Stomach (tissue), 9 donors: Measurements from ENCODE around the gene ATG16L2. TPM values are rescaled to one million over a fixed set of nuclear protein-coding genes. Genes with fewer than 3 reads are reported as not detected.

ENCODE experiments used
- DNase-seq, 2 donors: peaks; one replicate each; pipeline versions ENCODE4 v3.0.0 to v3.0.0-alpha.2; 2013 to 2019
- H3K27ac ChIP-seq, 5 donors: fragments of 200-600 bp in 4 of 5; sonication (generic) in 4 of 5; one replicate each; pipeline ENCODE4 v1.5.1; 2013 to 2019; ENCODE audit warnings: mild to moderate bottlenecking in 1 of 5, moderate library complexity in 1 of 5
- H3K27me3 ChIP-seq, 3 donors: fragments of 200-600 bp; sonication (generic); one replicate each; pipeline ENCODE4 v1.5.1; 2017 to 2019; ENCODE audit warnings: mixed run types in 1 of 3
- H3K36me3 ChIP-seq, 4 donors: fragments of 200-600 bp; sonication (generic); 1 replicate in 3 of 4; 2 replicates in 1 of 4; pipeline ENCODE4 v1.5.1; 2016 to 2019
- H3K4me1 ChIP-seq, 4 donors: fragments of 200-600 bp; sonication (generic); one replicate each; pipeline ENCODE4 v1.5.1; 2016 to 2019
- H3K4me3 ChIP-seq, 4 donors: fragments of 200-600 bp; sonication (generic) in 3 of 4; one replicate each; pipeline ENCODE4 v1.5.1; 2016 to 2019; ENCODE audit warnings: mild to moderate bottlenecking in 1 of 4
- H3K9me3 ChIP-seq, 4 donors: fragments of 200-600 bp; sonication (generic); one replicate each; pipeline ENCODE4 v1.5.1; 2016 to 2019
- EP300 ChIP-seq: sonication (generic); formaldehyde crosslinking; IDR thresholded peaks from one replicate; pipeline ENCODE4 v1.6.1; 2017; ENCODE audit warnings: antibody characterized with exemption
- POLR2A ChIP-seq, 4 donors: fragments of 450-650 bp; IDR thresholded peaks; one replicate each; pipeline ENCODE4 v1.6.1; 2016; ENCODE audit warnings: antibody characterized with exemption in 4 of 4, control low read depth in 2 of 4, mild to moderate bottlenecking in 1 of 4, moderate library complexity in 1 of 4
- POLR2AphosphoS5 ChIP-seq, 3 donors: sonication (generic); formaldehyde crosslinking; IDR thresholded peaks; one replicate each; pipeline ENCODE4 v1.6.1; 2016; ENCODE audit warnings: antibody characterized with exemption in 3 of 3
- WGBS, 5 donors: extraction: QIAGEN DNeasy Blood & Tissue Kit in 3 of 5; methylation state at CpG; one replicate each; pipeline versions ENCODE4 v1.1.5 to v1.1.7; 2013 to 2018; 5-methylcytosine and 5-hydroxymethylcytosine counted together
- intact Hi-C: fragments of 100-400 bp; cut with DNase I; formaldehyde crosslinking; loops from one replicate; pipeline ENCODE4 v1.15.1; 2023; ENCODE audit warnings: low total_unique reads
- polyA plus RNA-seq, 3 donors: library from polyadenylated mRNA; stranded (reverse); fragments of 200-250 nt; gene quantifications; one replicate each; pipeline ENCODE4 v1.2.3, GENCODE V29; 2013
- total RNA-seq, 5 donors: library from RNA; depleted of rRNA; stranded (reverse); fragments of >200 nt; gene quantifications; one replicate each; pipeline versions ENCODE4 v1.1.0 to v1.2.3, GENCODE V29; 2014 to 2016
- TF ChIP-seq, protein P1 (sequence below), 7 experiments: fragments of 450-650 bp in 4 of 7; fragments of 200-600 bp in 3 of 7; sonication (generic) in 3 of 7; IDR thresholded peaks; one replicate each; pipeline ENCODE4 v1.5.1; 2016 to 2019; ENCODE audit warnings: antibody characterized with exemption in 7 of 7, control low read depth in 2 of 7, mild to moderate bottlenecking in 1 of 7
- donor health status: healthy with polysubstance abuse.
- donor health status: Bipolar disorder and iron deficiency.
- donor health status: healthy.

The ATG16L2 gene
- total and polyA plus RNA-seq, 8 donors, result 13.0 to 266 (median 38.2) TPM

DNA sequence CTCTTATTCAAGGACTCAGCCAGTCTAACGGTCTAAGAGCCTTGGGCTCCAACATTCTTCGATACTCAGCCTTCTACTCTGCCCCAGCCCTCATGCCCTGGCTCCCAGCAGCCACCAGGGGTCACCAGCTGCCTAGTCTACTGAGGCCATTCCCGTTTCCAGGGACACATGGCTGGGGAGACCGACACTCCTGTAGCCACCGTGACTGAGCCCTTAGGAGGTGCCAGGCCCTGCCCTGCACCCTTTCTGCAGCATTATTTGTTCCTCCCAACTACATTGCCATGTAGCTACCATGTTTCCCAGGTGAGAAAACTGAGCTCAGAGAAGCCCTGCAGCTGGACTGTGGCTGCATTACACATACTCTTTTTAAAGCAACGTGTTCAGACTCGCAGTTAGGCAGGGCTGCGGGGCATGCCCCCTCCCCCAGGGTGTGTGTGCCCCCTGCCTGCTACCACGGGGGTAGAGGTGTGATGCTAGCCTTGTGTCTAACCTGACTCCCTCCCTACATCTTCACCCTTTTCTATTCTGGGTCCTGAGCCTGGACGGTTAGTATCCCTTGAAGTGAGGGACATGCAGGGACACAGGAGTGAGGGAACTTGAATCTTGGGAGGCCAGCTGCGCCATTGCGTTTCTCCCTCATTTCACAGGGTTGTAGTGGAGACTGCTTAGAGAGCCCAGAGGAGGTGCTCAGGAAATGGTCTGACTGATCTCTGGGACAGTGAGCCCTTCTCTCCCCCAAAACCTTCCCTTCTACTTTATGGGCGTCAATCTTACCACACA, 17.5 kb downstream of the ATG16L2 start:
- Histone ChIP-seq H3K4me3 (no peak overlapping the region), H3K36me3 (peaks cover 8 to 38% (median 17%) of the 10 kb centered on the region in 4 donors), H3K27me3 (no peaks in the 10 kb centered on the region), H3K9me3 (no peaks in the 10 kb centered on the region), H3K4me1 (peaks cover 15 to 54% (median 37%) of the 10 kb centered on the region in 4 donors), H3K27ac (peak overlapping the region in 3 of 5 donors; percentile 3 to 80 (median 29))
- TF ChIP-seq POLR2AphosphoS5 (IDR thresholded peaks at IDR 0.05) (peak in 2 of 3 donors; percentile 38 to 75), EP300 (no peak), POLR2A (IDR thresholded peaks at IDR 0.05) (no peak)
- TF ChIP-seq, protein P1, sequence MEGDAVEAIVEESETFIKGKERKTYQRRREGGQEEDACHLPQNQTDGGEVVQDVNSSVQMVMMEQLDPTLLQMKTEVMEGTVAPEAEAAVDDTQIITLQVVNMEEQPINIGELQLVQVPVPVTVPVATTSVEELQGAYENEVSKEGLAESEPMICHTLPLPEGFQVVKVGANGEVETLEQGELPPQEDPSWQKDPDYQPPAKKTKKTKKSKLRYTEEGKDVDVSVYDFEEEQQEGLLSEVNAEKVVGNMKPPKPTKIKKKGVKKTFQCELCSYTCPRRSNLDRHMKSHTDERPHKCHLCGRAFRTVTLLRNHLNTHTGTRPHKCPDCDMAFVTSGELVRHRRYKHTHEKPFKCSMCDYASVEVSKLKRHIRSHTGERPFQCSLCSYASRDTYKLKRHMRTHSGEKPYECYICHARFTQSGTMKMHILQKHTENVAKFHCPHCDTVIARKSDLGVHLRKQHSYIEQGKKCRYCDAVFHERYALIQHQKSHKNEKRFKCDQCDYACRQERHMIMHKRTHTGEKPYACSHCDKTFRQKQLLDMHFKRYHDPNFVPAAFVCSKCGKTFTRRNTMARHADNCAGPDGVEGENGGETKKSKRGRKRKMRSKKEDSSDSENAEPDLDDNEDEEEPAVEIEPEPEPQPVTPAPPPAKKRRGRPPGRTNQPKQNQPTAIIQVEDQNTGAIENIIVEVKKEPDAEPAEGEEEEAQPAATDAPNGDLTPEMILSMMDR (IDR thresholded peaks at IDR 0.05), result peak in 5 of 7 experiments; percentile 77 to 97 (median 93)
- peak; percentile 85 to 92 for DNase-seq
- intact Hi-C loops, result loop anchor here (5.0 kb wide), 1 partner anchor 346 kb away; no protein-coding TSS in a partner anchor
- WGBS, 5 donors, result 33 to 57% (median 46%) methylated on average over 13 of the region's 13 CpGs

DNA sequence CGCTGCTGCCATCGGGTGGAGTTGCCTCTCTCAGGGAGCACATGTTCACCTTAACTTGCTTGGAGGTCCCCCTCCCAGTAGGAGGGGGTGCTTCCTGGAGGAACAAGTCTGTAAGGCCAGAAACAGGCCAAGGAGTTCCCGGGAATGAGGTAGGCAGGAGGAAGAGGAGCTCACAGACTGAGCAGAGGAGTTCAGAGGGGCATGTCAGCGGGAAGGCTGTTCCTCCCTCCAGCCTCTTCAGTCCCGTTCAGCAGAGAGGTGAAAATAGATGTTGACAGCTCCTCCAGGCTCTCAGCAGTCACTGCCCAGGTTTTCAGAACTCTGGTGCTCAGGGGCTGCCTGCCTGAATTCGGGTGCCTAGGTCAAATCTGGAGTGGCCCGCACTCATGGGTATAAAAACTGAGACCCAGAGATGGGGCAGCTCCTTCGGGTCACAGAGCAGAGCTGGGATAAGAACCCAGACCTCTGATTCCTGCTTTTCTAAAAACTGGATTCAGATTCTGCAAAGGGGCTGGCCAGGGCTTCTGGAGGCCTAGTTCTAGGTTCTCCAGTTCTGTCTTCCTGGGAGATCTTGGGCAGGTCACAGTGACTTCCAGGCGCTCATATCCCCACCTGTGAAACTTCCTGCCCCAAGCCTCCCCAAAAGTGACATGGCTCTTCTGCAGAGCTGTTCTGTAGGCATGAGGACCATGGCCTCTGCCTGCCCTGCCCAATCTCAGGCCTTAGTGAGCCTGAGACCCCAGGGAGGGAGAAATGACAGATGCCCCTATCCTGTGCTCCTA, 18.3 kb downstream of the ATG16L2 start:
- no peak for DNase-seq
- WGBS, 5 donors, result 71 to 79% (median 78%) methylated on average over 9 of the region's 9 CpGs
- H3K27ac ChIP-seq, result peak overlapping the region in 4 of 5 donors; percentile 47 to 80 (median 64)

DNA sequence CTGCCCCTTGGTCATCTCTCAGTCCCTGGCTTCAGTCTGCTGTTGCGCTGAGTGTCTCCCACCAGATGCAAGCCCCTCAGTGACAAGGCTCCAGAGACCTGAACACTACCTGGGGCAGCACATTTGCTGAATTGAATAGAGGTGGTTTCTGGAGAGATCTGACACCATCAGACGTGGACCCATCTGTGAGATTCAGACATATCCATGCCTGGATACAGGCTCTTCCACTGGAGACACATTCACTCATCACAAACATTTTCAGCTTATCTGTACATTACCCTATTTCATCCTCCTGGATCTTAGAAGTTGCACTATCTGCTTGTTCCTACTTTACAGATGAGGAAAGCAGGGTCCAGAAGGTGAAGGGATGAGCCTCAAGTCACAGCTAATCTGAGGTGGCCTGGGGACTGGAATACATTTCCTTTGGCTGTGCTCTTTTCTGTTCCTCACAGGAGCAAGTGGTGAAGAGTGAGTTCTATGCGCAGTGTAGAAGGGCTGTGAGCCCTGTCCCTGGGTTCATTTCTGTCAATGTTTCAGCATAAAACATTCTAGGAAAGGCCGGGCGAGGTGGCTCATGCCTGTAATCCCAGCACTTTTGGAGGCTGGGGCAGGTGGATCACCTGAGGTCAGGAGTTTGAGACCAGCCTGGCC, 19.0 kb downstream of the ATG16L2 start:
- H3K4me3 ChIP-seq, result no peak overlapping the region
- no peaks in the 10 kb centered on the region for H3K9me3 ChIP-seq
- no peaks in the 10 kb centered on the region for H3K27me3 ChIP-seq
- peaks cover 8 to 39% (median 28%) of the 10 kb centered on the region in 4 donors for H3K36me3 ChIP-seq
- intact Hi-C loops, result loop anchor here (5.0 kb wide), 1 partner anchor 344 kb away; no protein-coding TSS in a partner anchor
- TF ChIP-seq, protein P1 (IDR thresholded peaks at IDR 0.05), result no peak
- TF ChIP-seq POLR2A (IDR thresholded peaks at IDR 0.05), result no peak
- TF ChIP-seq EP300, result no peak
- peaks cover 15 to 56% (median 33%) of the 10 kb centered on the region in 4 donors for H3K4me1 ChIP-seq
- WGBS, 5 donors, result 94 to 98% (median 96%) methylated on average over 5 of the region's 5 CpGs
- peak overlapping the region in 4 of 5 donors; percentile 47 to 80 (median 64) for H3K27ac ChIP-seq
- no peak for DNase-seq

More for the DNA sequence above, 18.3 kb downstream of the ATG16L2 start:
- H3K36me3 ChIP-seq, result peaks cover 8 to 36% (median 22%) of the 10 kb centered on the region in 4 donors
- no peaks in the 10 kb centered on the region for H3K9me3 ChIP-seq
- H3K4me3 ChIP-seq, result no peak overlapping the region
- intact Hi-C loops, result loop anchor here (5.0 kb wide), 1 partner anchor 345 kb away; no protein-coding TSS in a partner anchor
- H3K27me3 ChIP-seq, result no peaks in the 10 kb centered on the region
- H3K4me1 ChIP-seq, result peaks cover 15 to 56% (median 37%) of the 10 kb centered on the region in 4 donors
- no peak for TF ChIP-seq EP300
- TF ChIP-seq, protein P1 (IDR thresholded peaks at IDR 0.05), result no peak
- TF ChIP-seq POLR2A (IDR thresholded peaks at IDR 0.05), result no peak
- no peak for TF ChIP-seq POLR2AphosphoS5 (IDR thresholded peaks at IDR 0.05)
